NCI-H2196 (cell line): ENCODE data around the gene CBX4.

Source experiments
- DNase-seq: peaks from one replicate; lab custom pipeline; 2025; ENCODE audit not compliant: unreplicated experiment; lab: John Stamatoyannopoulos, UW

Gene CBX4

GRCh38 chr17:79842656-79843473 lies 3.6 kb upstream of the CBX4 start:
- DNase-seq: no peak

- DNase-seq: no peak
Measured at GRCh38 chr17:79842136-79842655, 3.0 kb upstream of the CBX4 start.

GRCh38 chr17:79841369-79842135 lies 2.3 kb upstream of the CBX4 start:
- DNase-seq: no peak

- DNase-seq: no peak
Measured at GRCh38 chr17:79840989-79841286, 1.7 kb upstream of the CBX4 start.

GRCh38 chr17:79840269-79840988 lies 1.2 kb upstream of the CBX4 start:
- peak; percentile 83 for DNase-seq

- peak; percentile 38 for DNase-seq
Measured at GRCh38 chr17:79838522-79839274, 542 bp downstream of the CBX4 start.

GRCh38 chr17:79837888-79838521 lies 1.2 kb downstream of the CBX4 start:
- DNase-seq: no peak

GRCh38 chr17:79836972-79837887 lies 2.0 kb downstream of the CBX4 start:
- peak; percentile 96 for DNase-seq

GRCh38 chr17:79836510-79836971 lies 2.7 kb downstream of the CBX4 start:
- DNase-seq: peak; percentile 66

GRCh38 chr17:79835953-79836509 lies 3.2 kb downstream of the CBX4 start:
- DNase-seq: peak; percentile 98

- DNase-seq: no peak
Measured at GRCh38 chr17:79835470-79835899, 3.8 kb downstream of the CBX4 start.

- DNase-seq: peak; percentile 45
Measured at GRCh38 chr17:79834565-79835469, 4.4 kb downstream of the CBX4 start.

- no peak for DNase-seq
Measured at GRCh38 chr17:79833744-79834564, 5.3 kb downstream of the CBX4 start.

GRCh38 chr17:79833110-79833450 lies 6.2 kb downstream of the CBX4 start:
- no peak for DNase-seq

- no peak for DNase-seq
Measured at GRCh38 chr17:79832218-79833109, 6.8 kb downstream of the CBX4 start.
